CD14-positive monocyte (primary cell): ENCODE measurements around the gene UNC93B1. TPM values are rescaled to one million over a fixed set of nuclear protein-coding genes. Genes with fewer than 3 reads are reported as not detected.

Experiments
- DNase-seq, 3 donors: peaks; one replicate each; pipeline ENCODE4 v3.0.0-alpha.2; 2011 to 2022
- H2AFZ ChIP-seq: 2 replicates; pipeline ENCODE4 v1.6.0; 2012; ENCODE audit warnings: mild to moderate bottlenecking, low read depth, low read length, inconsistent platforms; ENCODE audit not compliant: insufficient read depth, poor library complexity, severe bottlenecking
- H3K27ac ChIP-seq, 2 donors: 1 replicate in 1 of 2; 2 replicates in 1 of 2; pipeline ENCODE4 v1.5.1; 2012 to 2013; ENCODE audit warnings: low read length in 2 of 2, control low read depth in 1 of 2, inconsistent platforms in 1 of 2, low read depth in 1 of 2, mild to moderate bottlenecking in 1 of 2
- H3K27me3 ChIP-seq, 2 donors: one replicate each; pipeline versions ENCODE4 v1.6.0 to v1.6.1; 2011 to 2013; ENCODE audit warnings: low read length in 2 of 2; ENCODE audit not compliant: control insufficient read depth in 2 of 2, insufficient read depth in 2 of 2
- H3K36me3 ChIP-seq, 2 donors: replicated peaks in 1 of 2; 1 replicate in 1 of 2; 2 replicates in 1 of 2; pipeline versions ENCODE4 v1.5.1 to v1.6.1; 2012 to 2013; ENCODE audit warnings: low read length in 2 of 2, control low read depth in 1 of 2, inconsistent platforms in 1 of 2, mild to moderate bottlenecking in 1 of 2; ENCODE audit not compliant: insufficient read depth in 2 of 2, control insufficient read depth in 1 of 2
- H3K4me1 ChIP-seq, 2 donors: 1 replicate in 1 of 2; 2 replicates in 1 of 2; pipeline versions ENCODE4 v1.5.1 to v1.6.1; 2012 to 2013; ENCODE audit warnings: low read length in 2 of 2, control low read depth in 1 of 2, inconsistent platforms in 1 of 2, mild to moderate bottlenecking in 1 of 2, moderate library complexity in 1 of 2; ENCODE audit not compliant: insufficient read depth in 2 of 2, control insufficient read depth in 1 of 2
- H3K4me2 ChIP-seq: replicated peaks from 2 replicates; pipeline ENCODE3; 2012; ENCODE audit warnings: low read length, moderate library complexity, mild to moderate bottlenecking; ENCODE audit not compliant: poor library complexity, severe bottlenecking; ENCODE audit errors: extremely low read depth
- H3K4me3 ChIP-seq, 3 experiments: fragments of 200-600 bp in 1 of 3; sonication (generic) in 1 of 3; replicated peaks in 1 of 3; 1 replicate in 2 of 3; 2 replicates in 1 of 3; pipeline ENCODE4 v1.5.1; 2011 to 2013; ENCODE audit warnings: low read length in 3 of 3, mild to moderate bottlenecking in 3 of 3, control low read depth in 2 of 3, low read depth in 2 of 3, inconsistent platforms in 1 of 3, moderate library complexity in 1 of 3
- H3K79me2 ChIP-seq: 2 replicates; pipeline ENCODE4 v1.6.0; 2012; ENCODE audit warnings: mild to moderate bottlenecking, control low read depth, inconsistent platforms, low read length, moderate library complexity; ENCODE audit not compliant: insufficient read depth
- H3K9ac ChIP-seq: 2 replicates; pipeline ENCODE4 v1.6.0; 2017; ENCODE audit warnings: low read length, mild to moderate bottlenecking; ENCODE audit not compliant: insufficient read depth, poor library complexity, severe bottlenecking
- H3K9me3 ChIP-seq, 2 donors: replicated peaks in 1 of 2; 1 replicate in 1 of 2; 2 replicates in 1 of 2; pipeline versions ENCODE4 v1.5.1 to v1.6.1; 2012 to 2013; ENCODE audit warnings: low read length in 2 of 2, control low read depth in 1 of 2; ENCODE audit not compliant: control insufficient read depth in 1 of 2, insufficient read depth in 1 of 2
- H4K20me1 ChIP-seq: 2 replicates; pipeline ENCODE4 v1.6.0; 2012; ENCODE audit warnings: mild to moderate bottlenecking, low read length, control low read depth, moderate library complexity; ENCODE audit not compliant: insufficient read depth
- H3K27ac Mint-ChIP-seq, 7 donors: one replicate each; pipeline ENCODE4 v1.8.0; 2020; ENCODE audit warnings: mild to moderate bottlenecking in 7 of 7, mixed read lengths in 7 of 7, moderate library complexity in 6 of 7, inconsistent platforms in 2 of 7
- H3K27me3 Mint-ChIP-seq, 3 donors: one replicate each; pipeline ENCODE4 v1.8.0; 2021 to 2022; ENCODE audit warnings: low read depth in 3 of 3, mild to moderate bottlenecking in 3 of 3, mixed read lengths in 3 of 3, moderate library complexity in 3 of 3, inconsistent platforms in 1 of 3
- H3K36me3 Mint-ChIP-seq, 2 donors: one replicate each; pipeline ENCODE4 v1.8.0; 2020; ENCODE audit warnings: mixed read lengths in 2 of 2, inconsistent platforms in 1 of 2, mild to moderate bottlenecking in 1 of 2
- H3K4me1 Mint-ChIP-seq: one replicate; pipeline ENCODE4 v1.8.0; 2020; ENCODE audit warnings: mild to moderate bottlenecking, mixed read lengths
- H3K4me3 Mint-ChIP-seq, 2 donors: one replicate each; pipeline ENCODE4 v1.8.0; 2020; ENCODE audit warnings: mild to moderate bottlenecking in 2 of 2, mixed read lengths in 2 of 2, moderate library complexity in 1 of 2
- H3K9me3 Mint-ChIP-seq, 7 donors: one replicate each; pipeline ENCODE4 v1.8.0; 2020 to 2022; ENCODE audit warnings: mixed read lengths in 7 of 7, mild to moderate bottlenecking in 6 of 7, moderate library complexity in 6 of 7, inconsistent platforms in 2 of 7
- CTCF ChIP-seq: fragments of 200-600 bp; IDR thresholded peaks from one replicate; pipeline ENCODE4 v1.8.0; 2022; ENCODE audit warnings: antibody characterized with exemption, mild to moderate bottlenecking
- WGBS: methylation state at CpG from one replicate; pipeline ENCODE4 v1.1.5; 2013; ENCODE audit warnings: missing lambda C conversion rate; ENCODE audit not compliant: insufficient coverage; 5-methylcytosine and 5-hydroxymethylcytosine counted together
- intact Hi-C, 2 donors: fragments of 100-400 bp; cut with micrococcal nuclease; formaldehyde crosslinking; loops; one replicate each; pipeline versions ENCODE4 v1.15.0 to v1.15.1; 2023
- polyA plus RNA-seq, 3 donors: library from polyadenylated mRNA; depleted of rRNA in 1 of 3; unstranded in 2 of 3; stranded (reverse) in 1 of 3; fragments of 300-500 nt in 2 of 3; fragments of >200 nt in 1 of 3; fragmentation: Illumina TruSeq in 2 of 3; gene quantifications; 1 replicate in 2 of 3; 2 replicates in 1 of 3; pipeline ENCODE4 v1.2.3, GENCODE V29; 2012 to 2021

UNC93B1 gene
- polyA plus RNA-seq, 3 donors = 185 to 301 (median 220) TPM

- Mint-ChIP-seq H3K4me1 (no peaks in the 10 kb centered on the region), H3K4me3 (no peak overlapping the region), H3K9me3 (peaks cover 0 to 3% (median 0%) of the 10 kb centered on the region in 7 donors), H3K27me3 (peaks cover 0 to 2% (median 0%) of the 10 kb centered on the region in 3 donors), H3K36me3 (peaks cover 63 to 70% of the 10 kb centered on the region in 2 donors), H3K27ac (peak overlapping the region in 3 of 7 donors; percentile 19 to 73 (median 46))
- no peaks in the 10 kb centered on the region for H3K27me3 ChIP-seq
- no peak overlapping the region for H3K27ac ChIP-seq
- peaks cover 90% of the 10 kb centered on the region for H4K20me1 ChIP-seq
- no peak overlapping the region for H2AFZ ChIP-seq
- H3K4me2 ChIP-seq = no peak overlapping the region
- H3K79me2 ChIP-seq = peaks cover 12% of the 10 kb centered on the region
- no peak for TF ChIP-seq CTCF
- H3K4me1 ChIP-seq = no peaks in the 10 kb centered on the region
- H3K9me3 ChIP-seq = no peaks in the 10 kb centered on the region
- no peak overlapping the region for H3K4me3 ChIP-seq
- no peak for DNase-seq
- peaks cover 78 to 86% of the 10 kb centered on the region in 2 donors for H3K36me3 ChIP-seq
- intact Hi-C loops = no loop called here
- H3K9ac ChIP-seq = no peak overlapping the region
- WGBS = 98% methylated on average over 17 of the region's 18 CpGs
Observed at GRCh38 chr11:68050371-68050841, 46.5 kb upstream of the UNC93B1 start.

GRCh38 chr11:68049509-68050370, 45.8 kb upstream of the UNC93B1 start:
- no peak overlapping the region for H2AFZ ChIP-seq
- H3K4me3 ChIP-seq = no peak overlapping the region
- no peak for DNase-seq
- Mint-ChIP-seq H3K27me3 (peaks cover 0 to 2% (median 0%) of the 10 kb centered on the region in 3 donors), H3K4me1 (no peaks in the 10 kb centered on the region), H3K9me3 (peaks cover 0 to 6% (median 0%) of the 10 kb centered on the region in 7 donors), H3K4me3 (no peak overlapping the region), H3K36me3 (peaks cover 70 to 77% of the 10 kb centered on the region in 2 donors), H3K27ac (no peak overlapping the region)
- H3K36me3 ChIP-seq = peaks cover 85 to 92% of the 10 kb centered on the region in 2 donors
- TF ChIP-seq CTCF = no peak
- H3K27me3 ChIP-seq = no peaks in the 10 kb centered on the region
- peaks cover 96% of the 10 kb centered on the region for H4K20me1 ChIP-seq
- H3K27ac ChIP-seq = no peak overlapping the region
- WGBS = 96% methylated on average over 36 of the region's 40 CpGs
- peaks cover 17% of the 10 kb centered on the region for H3K79me2 ChIP-seq
- H3K9ac ChIP-seq = no peak overlapping the region
- no peak overlapping the region for H3K4me2 ChIP-seq
- H3K9me3 ChIP-seq = no peaks in the 10 kb centered on the region
- H3K4me1 ChIP-seq = no peaks in the 10 kb centered on the region
- intact Hi-C loops = no loop called here
